Activated T-helper 1 cell treated with anti-CD3 and anti-CD28 coated beads, Interleukin-12 subunit alpha, Interleukin-12 subunit beta, Interleukin-2, Interleukin-4 antibody, amounts not matched to agents 30 ng/mL and 10 ng/mL and 1 ng/mL, durations not matched to agents 14 hours and 24 hours and 36 hours (primary cell): ENCODE results near the gene NGRN. TPM values are rescaled to one million over a fixed set of nuclear protein-coding genes. Genes with fewer than 3 reads are reported as not detected.

Source experiments
- DNase-seq: peaks from one replicate; pipeline ENCODE4 v3.0.0; 2021; ENCODE audit warnings: low spot score
- H3K27ac Mint-ChIP-seq: one replicate; pipeline ENCODE4 v1.8.0; 2021; ENCODE audit warnings: mild to moderate bottlenecking, mixed read lengths
- H3K27me3 Mint-ChIP-seq: one replicate; pipeline ENCODE4 v1.8.0; 2022; ENCODE audit warnings: mild to moderate bottlenecking, moderate library complexity, mixed read lengths; ENCODE audit not compliant: insufficient read depth
- H3K36me3 Mint-ChIP-seq: one replicate; pipeline ENCODE4 v1.8.0; 2021; ENCODE audit warnings: low read depth, mixed read lengths
- H3K4me1 Mint-ChIP-seq: one replicate; pipeline ENCODE4 v1.8.0; 2021; ENCODE audit warnings: low read depth, mixed read lengths
- H3K4me3 Mint-ChIP-seq: one replicate; pipeline ENCODE4 v1.8.0; 2021; ENCODE audit warnings: mild to moderate bottlenecking, moderate library complexity, mixed read lengths
- H3K9me3 Mint-ChIP-seq: one replicate; pipeline ENCODE4 v1.8.0; 2021; ENCODE audit warnings: mixed read lengths
- intact Hi-C: fragments of 100-400 bp; cut with micrococcal nuclease; formaldehyde crosslinking; loops from one replicate; pipeline ENCODE4 v1.15.1; 2024
- total RNA-seq: library from RNA; stranded (reverse); gene quantifications from 2 replicates; pipeline ENCODE4 v1.2.3, GENCODE V29; 2022

Gene NGRN
- total RNA-seq, 1 donor from 2014 or later: 39.0 TPM

DNA sequence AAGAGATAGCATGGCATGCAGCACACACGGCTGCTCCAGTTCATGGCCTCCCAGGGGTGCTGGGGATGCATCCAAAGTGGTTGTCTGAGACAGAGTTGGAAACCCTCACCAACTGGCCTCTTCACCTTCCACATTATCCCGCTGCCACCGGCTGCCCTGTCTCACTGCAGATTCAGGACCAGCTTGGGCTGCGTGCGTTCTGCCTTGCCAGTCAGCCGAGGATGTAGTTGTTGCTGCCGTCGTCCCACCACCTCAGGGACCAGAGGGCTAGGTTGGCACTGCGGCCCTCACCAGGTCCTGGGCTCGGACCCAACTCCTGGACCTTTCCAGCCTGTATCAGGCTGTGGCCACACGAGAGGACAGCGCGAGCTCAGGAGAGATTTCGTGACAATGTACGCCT lies 36.5 kb upstream of the NGRN start:
- H3K4me1 Mint-ChIP-seq: peaks cover 40% of the 10 kb centered on the region
- H3K4me3 Mint-ChIP-seq: no peak overlapping the region
- no peak for DNase-seq
- H3K9me3 Mint-ChIP-seq: no peaks in the 10 kb centered on the region
- intact Hi-C loops: no loop called here
- H3K27ac Mint-ChIP-seq: no peak overlapping the region
- H3K36me3 Mint-ChIP-seq: peaks cover 38% of the 10 kb centered on the region
- H3K27me3 Mint-ChIP-seq: no peaks in the 10 kb centered on the region

DNA sequence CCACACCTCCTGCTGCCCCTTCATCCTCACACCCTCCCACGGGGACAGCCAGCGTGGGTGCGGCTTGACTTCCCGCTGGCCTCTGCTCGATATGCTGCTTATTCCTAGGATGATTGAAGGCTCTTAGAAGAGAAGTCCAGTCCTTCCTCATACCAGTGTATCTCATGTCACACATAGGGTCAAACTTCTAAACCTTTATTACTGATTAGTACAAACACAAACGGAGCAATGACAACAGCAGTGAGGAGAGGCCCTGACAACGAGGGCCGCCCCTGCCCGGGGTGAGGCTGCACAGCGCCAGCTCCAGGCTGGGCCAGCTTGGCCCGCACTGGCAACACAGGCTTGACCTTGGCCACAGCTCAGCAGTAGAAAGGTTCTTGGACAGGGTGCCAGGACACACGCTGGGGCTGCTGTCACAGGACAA lies 35.4 kb upstream of the NGRN start:
- no peak for DNase-seq
- Mint-ChIP-seq H3K4me3 (peak overlapping the region; percentile 93), H3K27ac (peak overlapping the region; percentile 53), H3K9me3 (no peaks in the 10 kb centered on the region), H3K27me3 (no peaks in the 10 kb centered on the region), H3K36me3 (peaks cover 38% of the 10 kb centered on the region), H3K4me1 (peaks cover 48% of the 10 kb centered on the region)
- intact Hi-C loops: no loop called here

DNA sequence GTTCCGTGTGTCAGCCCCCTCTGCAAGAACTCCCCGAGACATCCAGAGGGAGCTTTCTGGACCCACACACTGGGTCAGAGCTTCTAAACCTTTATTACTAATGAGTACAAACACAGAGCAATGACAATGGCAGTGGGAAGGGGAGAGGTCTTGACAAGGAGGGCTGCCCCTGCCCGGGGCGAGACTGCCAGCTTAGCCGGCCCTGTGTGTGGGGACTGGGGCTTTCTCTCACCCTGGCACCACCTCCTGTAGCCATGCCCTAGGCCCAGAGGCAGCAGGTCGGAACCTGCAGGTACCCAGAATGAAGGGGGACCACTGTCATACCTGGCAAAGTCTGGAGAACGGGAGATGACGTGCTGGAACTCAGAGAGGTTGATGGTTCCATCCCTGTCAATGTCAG lies 34.9 kb upstream of the NGRN start:
- no peaks in the 10 kb centered on the region for H3K9me3 Mint-ChIP-seq
- H3K36me3 Mint-ChIP-seq: peaks cover 38% of the 10 kb centered on the region
- DNase-seq: no peak
- peak overlapping the region; percentile 93 for H3K4me3 Mint-ChIP-seq
- peak overlapping the region; percentile 94 for H3K27ac Mint-ChIP-seq
- intact Hi-C loops: loop anchor here (1.0 kb wide), 1 partner anchor 487 kb away; the partner anchor contains the start of gene BLM
- peaks cover 50% of the 10 kb centered on the region for H3K4me1 Mint-ChIP-seq
- H3K27me3 Mint-ChIP-seq: no peaks in the 10 kb centered on the region

DNA sequence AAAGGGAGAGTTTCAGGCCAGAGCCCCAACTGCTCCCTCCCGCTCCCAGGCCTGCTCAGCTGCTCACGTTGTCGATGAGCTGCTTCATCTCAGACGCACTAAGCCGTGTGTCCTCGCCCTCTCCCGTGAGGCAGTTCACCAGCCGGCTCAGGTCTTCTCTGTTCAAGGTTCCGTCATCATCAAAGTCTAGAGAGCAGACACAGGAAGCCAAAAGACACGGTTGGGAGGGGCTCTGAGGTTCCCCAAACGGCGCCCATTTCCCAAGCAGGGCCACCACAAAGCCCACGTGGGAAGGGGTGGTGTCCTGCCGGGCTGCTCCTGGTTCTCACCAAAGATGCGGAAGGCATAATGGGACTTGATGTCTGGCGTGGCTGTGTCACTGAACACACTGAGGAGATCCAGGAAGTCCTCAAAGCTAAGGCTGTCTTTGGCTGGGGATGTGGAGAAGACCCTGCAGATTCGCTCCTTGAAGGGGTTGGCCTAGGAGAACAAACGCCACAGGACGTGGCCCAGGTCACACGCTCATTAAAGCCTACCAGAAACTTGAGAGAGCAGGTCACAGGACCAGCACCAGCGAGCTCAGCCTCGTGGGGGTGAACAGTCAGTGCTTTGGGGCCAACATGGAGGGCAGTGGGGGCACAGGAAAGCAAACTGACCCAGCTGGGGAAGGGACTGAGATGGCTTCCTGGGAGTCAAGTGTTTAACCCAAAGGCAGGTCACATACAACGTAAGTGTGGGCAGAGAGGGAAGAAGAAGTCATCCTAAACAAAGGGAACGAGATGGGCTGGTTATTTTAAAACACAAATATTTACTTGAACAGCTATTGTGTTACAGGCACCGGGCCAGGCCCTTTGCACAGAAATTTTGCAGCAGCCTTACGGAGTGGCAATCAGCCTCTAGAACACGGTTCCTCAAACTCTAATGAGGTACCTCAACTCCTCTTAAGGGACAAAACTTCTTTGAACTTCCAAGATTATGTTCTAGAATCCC lies 34.1 kb upstream of the NGRN start:
- Mint-ChIP-seq H3K27me3 (no peaks in the 10 kb centered on the region), H3K9me3 (no peaks in the 10 kb centered on the region), H3K4me1 (peaks cover 53% of the 10 kb centered on the region), H3K36me3 (peaks cover 37% of the 10 kb centered on the region), H3K27ac (peak overlapping the region; percentile 94), H3K4me3 (peak overlapping the region; percentile 93)
- peak; percentile 80 for DNase-seq
- intact Hi-C loops: loop anchor here (1.0 to 2.0 kb wide), 3 partner anchors 131 to 703 kb away; partner anchors contain the start of genes BLM and UNC45A

DNA sequence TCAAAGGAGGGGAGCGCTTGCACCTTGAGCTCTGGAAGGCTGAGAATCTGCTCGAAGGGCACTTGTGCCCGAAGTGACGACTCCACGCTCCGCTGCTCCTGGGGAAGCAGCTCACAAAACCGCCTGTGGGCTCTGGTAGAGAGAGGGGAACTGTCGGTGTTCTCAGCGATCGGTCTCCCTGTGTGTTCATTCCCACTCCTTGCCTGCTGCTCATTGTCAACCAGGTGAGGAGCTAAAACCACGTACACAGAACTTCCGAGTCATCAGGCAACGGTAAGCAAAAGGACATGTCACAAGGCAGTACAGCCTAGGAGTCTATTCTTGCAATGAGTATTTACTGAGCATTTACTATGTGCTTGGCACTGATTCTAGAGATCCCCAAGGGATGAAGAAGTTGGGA lies 33.3 kb upstream of the NGRN start:
- peaks cover 35% of the 10 kb centered on the region for H3K36me3 Mint-ChIP-seq

DNA sequence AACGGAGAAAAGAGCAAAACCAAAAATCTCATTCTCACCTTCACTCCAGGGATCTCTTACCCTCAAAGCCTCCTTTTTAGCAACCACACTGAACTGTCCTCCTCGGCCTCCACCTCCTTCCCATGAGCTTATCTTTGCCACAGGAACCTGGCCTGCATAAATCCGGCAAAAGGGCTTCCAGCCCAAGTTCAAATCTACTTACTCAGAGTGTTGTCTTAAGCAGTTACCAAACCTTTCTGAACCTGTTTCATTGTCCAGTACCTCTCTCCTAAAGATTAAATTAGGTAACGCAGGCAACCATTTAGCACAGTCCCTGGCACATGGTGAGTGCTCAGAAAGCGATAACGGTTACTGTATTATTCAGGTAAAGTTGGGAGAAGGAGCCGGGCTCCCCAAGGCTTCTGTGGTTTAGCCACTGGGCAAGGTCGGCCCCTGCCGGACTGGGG lies 32.5 kb upstream of the NGRN start:
- no peak for DNase-seq
- Mint-ChIP-seq H3K27me3 (no peaks in the 10 kb centered on the region), H3K27ac (peak overlapping the region; percentile 94), H3K4me1 (peaks cover 55% of the 10 kb centered on the region), H3K4me3 (peak overlapping the region; percentile 93), H3K36me3 (peaks cover 38% of the 10 kb centered on the region), H3K9me3 (no peaks in the 10 kb centered on the region)
- intact Hi-C loops: loop anchor here (1.0 to 2.0 kb wide), 3 partner anchors 90 to 702 kb away; partner anchors contain the start of gene UNC45A

More for the DNA sequence above, 33.3 kb upstream of the NGRN start:
- Mint-ChIP-seq H3K4me3 (peak overlapping the region; percentile 93), H3K27me3 (no peaks in the 10 kb centered on the region), H3K27ac (peak overlapping the region; percentile 94), H3K4me1 (peaks cover 55% of the 10 kb centered on the region), H3K9me3 (no peaks in the 10 kb centered on the region)
- intact Hi-C loops: loop anchor here (2.0 kb wide), 2 partner anchors 131 to 703 kb away; partner anchors contain the start of gene UNC45A
- no peak for DNase-seq

DNA sequence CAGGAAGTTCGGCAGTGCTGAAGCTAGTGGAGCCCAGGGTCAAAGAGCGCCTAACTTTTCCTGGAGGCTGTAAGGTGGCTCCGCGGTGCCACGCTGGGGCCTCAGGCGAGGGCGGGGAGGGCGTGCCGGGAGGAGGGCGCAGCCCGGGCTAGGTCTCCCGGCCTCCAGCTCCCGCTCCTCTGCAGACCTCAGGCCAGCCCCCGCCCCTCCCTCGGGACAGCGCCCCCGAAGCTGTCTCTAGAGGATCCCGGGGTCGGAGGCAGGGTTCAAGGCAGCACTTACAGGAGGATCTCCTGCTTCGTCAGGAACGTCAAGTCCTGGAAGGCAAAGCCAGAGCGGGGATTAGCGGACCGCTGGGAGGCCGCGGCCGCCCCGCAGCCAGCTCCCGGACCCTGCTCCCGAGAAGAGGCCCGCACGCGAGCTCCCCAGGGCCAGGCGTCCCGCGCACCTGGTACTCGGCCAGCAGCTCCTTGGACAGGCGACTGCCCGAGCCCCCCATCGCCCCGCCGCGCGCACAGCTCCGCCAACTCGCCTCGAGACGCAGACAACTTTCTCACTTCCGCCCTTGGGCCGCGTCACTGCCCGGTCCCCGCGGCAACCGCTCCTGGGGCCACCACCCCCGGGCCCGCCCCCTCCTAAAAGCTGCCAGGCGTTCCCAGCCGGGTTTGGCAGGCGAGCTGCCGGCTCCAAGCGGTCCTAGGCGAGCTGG lies 31.9 kb upstream of the NGRN start, which contains the start of gene CIB1:
Gene CIB1, minus strand, starts transcription at position 555 of the 709 bp plus-strand sequence. Its CDS starts 56 bp downstream, at position 499.
- H3K36me3 Mint-ChIP-seq: peaks cover 43% of the 10 kb centered on the region
- intact Hi-C loops: loop anchor here (1.0 to 2.0 kb wide), 9 partner anchors 16 to 701 kb away; partner anchors contain the start of genes AP3S2, IQGAP1, NGRN and SEMA4B
- H3K27me3 Mint-ChIP-seq: no peaks in the 10 kb centered on the region

DNA sequence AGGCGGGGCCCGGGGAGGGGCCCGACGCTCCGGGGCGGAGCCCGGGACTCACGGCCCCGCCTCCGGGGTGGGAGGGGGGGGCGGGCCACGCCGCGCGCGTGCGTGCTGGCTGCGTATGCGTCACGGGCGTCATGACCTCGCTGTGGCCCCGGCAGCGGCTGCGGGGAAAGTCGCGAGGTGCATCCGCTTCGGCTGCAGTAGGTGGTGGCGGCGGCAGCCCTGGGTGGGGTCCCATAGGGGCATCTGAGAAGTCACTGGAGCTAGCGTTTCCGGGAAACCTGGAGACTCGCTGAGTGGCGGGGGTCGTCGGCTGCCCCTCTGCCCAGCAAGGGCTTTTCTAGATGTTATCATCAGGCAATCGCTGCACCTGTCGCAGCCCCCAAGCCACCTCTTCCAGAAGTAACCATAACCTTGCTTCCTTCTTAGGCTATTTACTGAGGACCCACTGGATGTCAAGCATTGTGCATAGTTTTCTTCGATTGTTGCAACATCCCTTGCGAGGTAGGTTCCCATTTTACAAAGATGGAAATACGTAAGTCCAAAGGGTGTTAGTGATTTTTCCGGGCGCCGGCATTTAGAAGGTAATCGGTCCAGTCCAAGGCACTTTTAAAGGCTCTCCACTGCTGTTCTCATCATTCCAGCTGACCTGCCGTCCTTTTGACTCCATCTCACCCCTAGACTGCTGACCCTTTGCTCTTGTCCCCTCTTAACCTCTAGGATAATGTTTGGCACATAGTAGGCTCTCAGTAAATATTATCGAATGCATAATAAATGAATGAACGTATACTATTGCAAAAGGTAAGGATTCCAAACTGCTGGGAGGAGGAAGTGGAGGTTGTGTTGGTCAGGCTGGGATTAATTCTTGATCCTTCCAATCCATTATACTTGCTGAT lies 31.1 kb upstream of the NGRN start, which contains the start of gene GDPGP1:
Gene GDPGP1, plus strand, starts transcription at position 114 of the 893 bp plus-strand sequence. CDS start 6,700 bp downstream, outside the sequence.
- H3K4me3 Mint-ChIP-seq: peak within 1 kb of the TSS; percentile 93
- no peak for DNase-seq
- intact Hi-C loops: loop anchor here (1.0 kb wide), 6 partner anchors 15 to 341 kb away; partner anchors contain the start of genes AP3S2, IQGAP1, NGRN and SEMA4B
- no peaks in the 10 kb centered on the region for H3K9me3 Mint-ChIP-seq
- H3K36me3 Mint-ChIP-seq: peaks cover 41% of the 10 kb centered on the region
- H3K27me3 Mint-ChIP-seq: no peaks in the 10 kb centered on the region
- H3K27ac Mint-ChIP-seq: peak within 1 kb of the TSS; percentile 94
- H3K4me1 Mint-ChIP-seq: peaks cover 59% of the 10 kb centered on the region

More for the DNA sequence above, 31.9 kb upstream of the NGRN start, which contains the start of gene CIB1:
- no peaks in the 10 kb centered on the region for H3K9me3 Mint-ChIP-seq
- peak within 1 kb of the TSS; percentile 94 for H3K27ac Mint-ChIP-seq
- peak; percentile 98 for DNase-seq
- peaks cover 57% of the 10 kb centered on the region for H3K4me1 Mint-ChIP-seq
- H3K4me3 Mint-ChIP-seq: peak within 1 kb of the TSS; percentile 93

DNA sequence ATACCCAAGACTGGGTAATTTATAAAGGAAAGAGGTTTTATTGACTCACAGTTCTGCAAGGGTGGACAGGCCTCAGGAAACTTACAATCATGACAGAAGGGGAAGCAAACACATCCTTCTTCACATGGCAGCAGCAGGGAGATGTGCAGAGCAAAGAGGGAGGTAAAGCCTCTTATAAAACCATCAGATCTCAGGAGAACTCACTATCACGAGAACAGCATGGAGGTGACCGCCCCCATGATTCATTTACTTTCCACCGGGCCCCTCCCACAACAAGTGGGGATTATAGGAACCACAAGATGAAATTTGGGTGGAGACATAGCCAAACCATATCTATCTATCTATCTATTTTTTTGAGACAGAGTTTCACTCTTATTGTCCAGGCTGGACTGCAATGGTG lies 26.1 kb upstream of the NGRN start:
- H3K4me3 Mint-ChIP-seq: no peak overlapping the region
- no peak for DNase-seq
- peaks cover 20% of the 10 kb centered on the region for H3K36me3 Mint-ChIP-seq
- peaks cover 25% of the 10 kb centered on the region for H3K4me1 Mint-ChIP-seq
- no peaks in the 10 kb centered on the region for H3K27me3 Mint-ChIP-seq
- no peak overlapping the region for H3K27ac Mint-ChIP-seq
- no peaks in the 10 kb centered on the region for H3K9me3 Mint-ChIP-seq
- intact Hi-C loops: no loop called here

DNA sequence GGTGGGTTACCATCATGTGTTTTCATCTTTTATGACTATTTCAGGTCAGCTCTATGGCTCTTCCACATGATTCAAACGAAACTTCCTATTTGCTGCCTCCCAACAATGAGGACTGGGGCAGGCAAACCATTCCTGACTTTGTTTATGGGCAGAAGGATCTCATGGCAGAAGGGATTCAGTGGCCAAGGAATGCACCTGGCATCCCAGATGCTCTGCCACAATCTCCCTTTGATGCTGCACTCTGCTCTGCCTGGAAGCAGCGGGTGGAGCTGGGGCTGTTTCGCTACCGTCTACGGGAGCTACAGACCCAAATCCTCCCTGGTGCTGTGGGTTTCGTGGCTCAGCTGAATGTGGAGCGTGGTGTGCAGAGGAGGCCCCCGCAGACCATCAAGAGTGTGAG lies 24.6 kb upstream of the NGRN start:
- H3K4me3 Mint-ChIP-seq: no peak overlapping the region
- no peak for DNase-seq
- no peaks in the 10 kb centered on the region for H3K9me3 Mint-ChIP-seq
- intact Hi-C loops: no loop called here
- no peak overlapping the region for H3K27ac Mint-ChIP-seq
- H3K27me3 Mint-ChIP-seq: no peaks in the 10 kb centered on the region
- peaks cover 20% of the 10 kb centered on the region for H3K36me3 Mint-ChIP-seq
- H3K4me1 Mint-ChIP-seq: peaks cover 16% of the 10 kb centered on the region

DNA sequence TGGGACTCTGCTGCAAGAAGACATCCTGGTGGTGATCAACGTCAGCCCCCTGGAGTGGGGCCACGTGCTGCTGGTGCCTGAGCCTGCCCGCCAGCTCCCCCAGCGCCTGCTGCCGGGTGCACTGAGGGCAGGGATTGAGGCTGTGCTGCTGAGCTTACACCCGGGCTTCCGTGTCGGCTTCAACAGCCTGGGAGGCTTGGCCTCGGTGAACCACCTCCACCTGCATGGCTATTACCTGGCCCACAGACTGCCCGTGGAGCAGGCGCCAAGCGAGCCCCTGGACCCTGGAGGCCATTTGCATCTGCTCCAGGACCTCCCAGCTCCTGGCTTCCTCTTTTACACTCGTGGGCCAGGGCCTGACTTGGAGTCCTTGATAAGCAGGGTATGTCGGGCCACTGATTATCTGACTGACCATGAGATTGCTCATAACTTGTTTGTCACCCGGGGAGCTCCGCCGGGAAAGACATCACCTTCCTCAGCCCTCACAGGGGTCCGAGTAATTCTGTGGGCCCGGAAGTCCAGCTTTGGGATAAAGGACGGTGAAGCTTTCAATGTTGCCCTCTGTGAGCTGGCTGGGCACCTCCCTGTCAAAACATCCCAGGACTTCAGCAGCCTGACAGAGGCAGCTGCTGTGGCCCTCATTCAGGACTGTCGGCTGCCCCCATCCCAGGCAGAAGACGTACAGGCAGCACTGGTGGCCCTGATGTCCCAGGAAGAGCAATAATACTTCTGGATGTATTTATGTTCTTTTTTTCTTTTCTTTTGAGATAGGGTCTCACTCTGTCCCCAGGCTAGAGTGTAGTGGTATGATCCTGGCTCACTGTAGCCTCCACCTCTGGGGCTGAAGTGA lies 23.9 kb upstream of the NGRN start:
- no peak overlapping the region for H3K27ac Mint-ChIP-seq
- H3K4me1 Mint-ChIP-seq: peaks cover 11% of the 10 kb centered on the region
- no peaks in the 10 kb centered on the region for H3K27me3 Mint-ChIP-seq

More for the DNA sequence above, 23.9 kb upstream of the NGRN start:
- intact Hi-C loops: no loop called here
- Mint-ChIP-seq H3K4me3 (no peak overlapping the region), H3K36me3 (peaks cover 17% of the 10 kb centered on the region), H3K9me3 (no peaks in the 10 kb centered on the region)
- no peak for DNase-seq
